GM23248 (cell line): ENCODE measurements around the gene BYSL. TPM values are rescaled to one million over a fixed set of nuclear protein-coding genes. Genes with fewer than 3 reads are reported as not detected.
A peak's percentile ranks its signal among the peaks of the same experiment; 100 is the strongest.

ENCODE experiments used
- DNase-seq: peaks from one replicate; pipeline ENCODE4 v3.0.0-alpha.2; 2015
- H2AFZ ChIP-seq: fragments of 200-600 bp; sonication (generic); 2 replicates; pipeline ENCODE4 v1.6.1; 2016; ENCODE audit warnings: antibody characterized with exemption
- H3F3A ChIP-seq: fragments of 200-600 bp; sonication (generic); 2 replicates; pipeline ENCODE4 v1.6.1; 2016; ENCODE audit warnings: mild to moderate bottlenecking, antibody characterized with exemption, mixed run types; ENCODE audit not compliant: insufficient read depth
- H3K27ac ChIP-seq: fragments of 200-600 bp; sonication (generic); 2 replicates; pipeline ENCODE4 v1.5.1; 2016; ENCODE audit warnings: mild to moderate bottlenecking
- H3K27me3 ChIP-seq: fragments of 200-600 bp; sonication (generic); replicated peaks from 2 replicates; pipeline ENCODE4 v1.6.1; 2016; ENCODE audit warnings: mild to moderate bottlenecking; ENCODE audit not compliant: insufficient read depth
- H3K36me3 ChIP-seq: fragments of 200-600 bp; sonication (generic); 2 replicates; pipeline ENCODE4 v1.6.1; 2016; ENCODE audit warnings: low read depth, mild to moderate bottlenecking
- H3K4me1 ChIP-seq: fragments of 200-600 bp; sonication (generic); 2 replicates; pipeline ENCODE4 v1.6.1; 2016; ENCODE audit warnings: mild to moderate bottlenecking; ENCODE audit not compliant: insufficient read depth
- H3K4me2 ChIP-seq: fragments of 200-600 bp; sonication (generic); one replicate; pipeline ENCODE4 v1.6.1; 2016; ENCODE audit warnings: mild to moderate bottlenecking; ENCODE audit not compliant: unreplicated experiment
- H3K4me3 ChIP-seq: fragments of 200-600 bp; sonication (generic); 2 replicates; pipeline ENCODE4 v1.5.1; 2016; ENCODE audit warnings: mild to moderate bottlenecking
- H3K79me2 ChIP-seq: fragments of 200-600 bp; sonication (generic); 2 replicates; pipeline ENCODE4 v1.6.1; 2016; ENCODE audit warnings: mild to moderate bottlenecking; ENCODE audit not compliant: insufficient read depth
- H3K9ac ChIP-seq: fragments of 200-600 bp; sonication (generic); 2 replicates; pipeline ENCODE4 v1.6.1; 2016; ENCODE audit warnings: mild to moderate bottlenecking
- H3K9me2 ChIP-seq: fragments of 200-600 bp; sonication (generic); 2 replicates; pipeline ENCODE4 v1.6.1; 2016; ENCODE audit warnings: mixed run types, mild to moderate bottlenecking, moderate library complexity; ENCODE audit not compliant: insufficient read depth
- H3K9me3 ChIP-seq: fragments of 200-600 bp; sonication (generic); one replicate; pipeline ENCODE4 v1.6.1; 2017; ENCODE audit warnings: low read depth
- H4K20me1 ChIP-seq: fragments of 200-600 bp; sonication (generic); 2 replicates; pipeline ENCODE4 v1.6.0; 2016; ENCODE audit not compliant: insufficient read depth
- EZH2 ChIP-seq: fragments of 200-600 bp; sonication (generic); IDR thresholded peaks from 2 replicates; pipeline ENCODE4 v1.6.1; 2018; ENCODE audit warnings: antibody characterized with exemption, mild to moderate bottlenecking; ENCODE audit not compliant: insufficient read depth, poor library complexity, severe bottlenecking
- EZH2phosphoT487 ChIP-seq: fragments of 200-600 bp; sonication (generic); IDR thresholded peaks from 2 replicates; pipeline ENCODE4 v1.6.1; 2018; ENCODE audit warnings: antibody characterized with exemption, moderate library complexity, mild to moderate bottlenecking, low read depth; ENCODE audit not compliant: insufficient read depth
- WGBS, 2 experiments: methylation state at CpG; one replicate each; pipeline ENCODE4 v1.1.6; 2015 to 2017; ENCODE audit warnings: low lambda C conversion rate in 2 of 2, low coverage in 1 of 2; ENCODE audit errors: missing lambda C conversion rate in 2 of 2; 5-methylcytosine and 5-hydroxymethylcytosine counted together
- in situ Hi-C: fragments of 300-500 bp; cut with MboI; formaldehyde crosslinking; loops from 2 replicates; pipeline ENCODE4 v1.15.0; 2020
- polyA plus RNA-seq: library from polyadenylated mRNA; unstranded; fragments of >200 nt; fragmentation: Nextera tagmentation; extraction: Ambion mirVana; gene quantifications from 2 replicates; pipeline ENCODE4 v1.2.1, GENCODE V29; 2016
- total RNA-seq: library from RNA; depleted of rRNA; stranded (reverse); fragments of >200 nt; shearing (Covaris generic); gene quantifications from 2 replicates; pipeline ENCODE4 v1.2.3, GENCODE V29; 2014

The BYSL gene
- total and polyA plus RNA-seq, 2 experiments from 2014 or later, result 11.0 to 28.0 TPM

- H3K9ac ChIP-seq, result no peak overlapping the region
- no peak overlapping the region for H3K27ac ChIP-seq
- H3K9me2 ChIP-seq, result no peaks in the 10 kb centered on the region
- no peak overlapping the region for H3K4me2 ChIP-seq
- H3F3A ChIP-seq, result peaks cover 40% of the 10 kb centered on the region
- H2AFZ ChIP-seq, result no peak overlapping the region
- peaks cover 42% of the 10 kb centered on the region for H3K36me3 ChIP-seq
- no peak overlapping the region for H3K4me3 ChIP-seq
- no peaks in the 10 kb centered on the region for H3K9me3 ChIP-seq
- peak; percentile 22 for DNase-seq
- TF ChIP-seq EZH2 (no peak), EZH2phosphoT487 (no peak)
- in situ Hi-C loops, result loop anchor here (5.0 kb wide), 1 partner anchor 87 kb away; no protein-coding TSS in a partner anchor
- H4K20me1 ChIP-seq, result no peaks in the 10 kb centered on the region
- peaks cover 48% of the 10 kb centered on the region for H3K79me2 ChIP-seq
- peaks cover 28% of the 10 kb centered on the region for H3K4me1 ChIP-seq
- WGBS, 2 experiments, result 80 to 83% methylated on average over 7 of the region's 7 CpGs
- H3K27me3 ChIP-seq, result no peaks in the 10 kb centered on the region
These were observed 13.2 kb downstream of the BYSL start for GRCh38 chr6:41934278-41935192.

GRCh38 chr6:41935193-41935574 is 13.9 kb downstream of the BYSL start:
- Histone ChIP-seq H3K4me2 (no peak overlapping the region), H3K9me2 (no peaks in the 10 kb centered on the region), H3K9me3 (no peaks in the 10 kb centered on the region), H3F3A (peaks cover 47% of the 10 kb centered on the region), H3K27me3 (no peaks in the 10 kb centered on the region), H2AFZ (no peak overlapping the region), H3K79me2 (peaks cover 48% of the 10 kb centered on the region), H3K4me3 (no peak overlapping the region), H4K20me1 (no peaks in the 10 kb centered on the region), H3K27ac (no peak overlapping the region), H3K9ac (no peak overlapping the region), H3K4me1 (peaks cover 35% of the 10 kb centered on the region), H3K36me3 (peaks cover 39% of the 10 kb centered on the region)
- no peak for DNase-seq
- TF ChIP-seq EZH2phosphoT487 (no peak), EZH2 (no peak)
- in situ Hi-C loops, result loop anchor here (5.0 kb wide), 1 partner anchor 88 kb away; no protein-coding TSS in a partner anchor
- WGBS, 2 experiments, result 96 to 100% methylated on average over 1 of the region's 1 CpG

- Histone ChIP-seq H4K20me1 (no peaks in the 10 kb centered on the region), H2AFZ (no peak overlapping the region)
- 75 to 89% methylated on average over 6 to 8 of the region's 8 CpGs for WGBS, 2 experiments
These were observed 14.4 kb downstream of the BYSL start for GRCh38 chr6:41935685-41936072.

GRCh38 chr6:41936073-41936837 is 15.0 kb downstream of the BYSL start:
- no peak overlapping the region for H3K4me2 ChIP-seq

More at GRCh38 chr6:41935685-41936072, 14.4 kb downstream of the BYSL start:
- Histone ChIP-seq H3K27me3 (no peaks in the 10 kb centered on the region), H3K4me3 (no peak overlapping the region), H3F3A (peaks cover 50% of the 10 kb centered on the region), H3K79me2 (peaks cover 52% of the 10 kb centered on the region), H3K4me2 (no peak overlapping the region), H3K9ac (peak overlapping the region; percentile 53), H3K4me1 (peaks cover 37% of the 10 kb centered on the region), H3K9me2 (no peaks in the 10 kb centered on the region), H3K36me3 (peaks cover 39% of the 10 kb centered on the region), H3K27ac (peak overlapping the region; percentile 60), H3K9me3 (no peaks in the 10 kb centered on the region)
- no peak for TF ChIP-seq EZH2phosphoT487
- no peak for TF ChIP-seq EZH2
- no peak for DNase-seq
- in situ Hi-C loops, result loop anchor here (5.0 kb wide), 1 partner anchor 88 kb away; no protein-coding TSS in a partner anchor

More at GRCh38 chr6:41936073-41936837, 15.0 kb downstream of the BYSL start:
- no peaks in the 10 kb centered on the region for H3K9me2 ChIP-seq
- in situ Hi-C loops, result loop anchor here (5.0 kb wide), 1 partner anchor 89 kb away; no protein-coding TSS in a partner anchor
- H4K20me1 ChIP-seq, result no peaks in the 10 kb centered on the region
- no peak overlapping the region for H3K4me3 ChIP-seq
- no peak for TF ChIP-seq EZH2phosphoT487
- no peak for TF ChIP-seq EZH2
- DNase-seq, result peak; percentile 94
- H2AFZ ChIP-seq, result no peak overlapping the region
- H3F3A ChIP-seq, result peaks cover 50% of the 10 kb centered on the region
- H3K79me2 ChIP-seq, result peaks cover 58% of the 10 kb centered on the region
- peaks cover 37% of the 10 kb centered on the region for H3K4me1 ChIP-seq
- H3K9ac ChIP-seq, result peak overlapping the region; percentile 53
- peaks cover 37% of the 10 kb centered on the region for H3K36me3 ChIP-seq
- H3K27ac ChIP-seq, result peak overlapping the region; percentile 60
- no peaks in the 10 kb centered on the region for H3K9me3 ChIP-seq
- no peaks in the 10 kb centered on the region for H3K27me3 ChIP-seq
- WGBS, 2 experiments, result 27 to 29% methylated on average over 10 of the region's 10 CpGs
